ENCODE data around the gene RRP15.

DNA sequence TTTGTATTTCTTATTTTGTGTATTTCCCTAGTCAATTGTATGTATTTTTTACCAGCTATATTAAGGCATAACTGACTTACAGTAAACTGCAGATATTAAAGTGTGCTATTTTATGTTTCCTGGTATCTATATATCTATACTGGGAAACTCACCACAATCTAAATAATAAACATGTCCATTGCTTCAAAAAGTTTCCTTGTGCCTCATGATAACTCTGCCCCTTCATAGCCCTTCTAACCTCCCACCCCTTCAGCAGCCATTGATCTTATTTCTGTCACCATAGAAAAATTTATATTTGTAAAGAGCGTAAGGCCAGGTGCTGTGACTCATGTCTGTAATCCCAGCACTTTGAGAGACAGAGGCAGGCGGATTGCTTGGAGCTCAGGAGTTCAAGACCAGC, 9.3 kb upstream of the RRP15 start:
- TF ChIP-seq, protein P1, sequence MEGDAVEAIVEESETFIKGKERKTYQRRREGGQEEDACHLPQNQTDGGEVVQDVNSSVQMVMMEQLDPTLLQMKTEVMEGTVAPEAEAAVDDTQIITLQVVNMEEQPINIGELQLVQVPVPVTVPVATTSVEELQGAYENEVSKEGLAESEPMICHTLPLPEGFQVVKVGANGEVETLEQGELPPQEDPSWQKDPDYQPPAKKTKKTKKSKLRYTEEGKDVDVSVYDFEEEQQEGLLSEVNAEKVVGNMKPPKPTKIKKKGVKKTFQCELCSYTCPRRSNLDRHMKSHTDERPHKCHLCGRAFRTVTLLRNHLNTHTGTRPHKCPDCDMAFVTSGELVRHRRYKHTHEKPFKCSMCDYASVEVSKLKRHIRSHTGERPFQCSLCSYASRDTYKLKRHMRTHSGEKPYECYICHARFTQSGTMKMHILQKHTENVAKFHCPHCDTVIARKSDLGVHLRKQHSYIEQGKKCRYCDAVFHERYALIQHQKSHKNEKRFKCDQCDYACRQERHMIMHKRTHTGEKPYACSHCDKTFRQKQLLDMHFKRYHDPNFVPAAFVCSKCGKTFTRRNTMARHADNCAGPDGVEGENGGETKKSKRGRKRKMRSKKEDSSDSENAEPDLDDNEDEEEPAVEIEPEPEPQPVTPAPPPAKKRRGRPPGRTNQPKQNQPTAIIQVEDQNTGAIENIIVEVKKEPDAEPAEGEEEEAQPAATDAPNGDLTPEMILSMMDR (conservative IDR thresholded peaks at IDR 0.05; ENCODE audit: low read depth in 2 of 2), result no peak
- TF ChIP-seq, protein P2, sequence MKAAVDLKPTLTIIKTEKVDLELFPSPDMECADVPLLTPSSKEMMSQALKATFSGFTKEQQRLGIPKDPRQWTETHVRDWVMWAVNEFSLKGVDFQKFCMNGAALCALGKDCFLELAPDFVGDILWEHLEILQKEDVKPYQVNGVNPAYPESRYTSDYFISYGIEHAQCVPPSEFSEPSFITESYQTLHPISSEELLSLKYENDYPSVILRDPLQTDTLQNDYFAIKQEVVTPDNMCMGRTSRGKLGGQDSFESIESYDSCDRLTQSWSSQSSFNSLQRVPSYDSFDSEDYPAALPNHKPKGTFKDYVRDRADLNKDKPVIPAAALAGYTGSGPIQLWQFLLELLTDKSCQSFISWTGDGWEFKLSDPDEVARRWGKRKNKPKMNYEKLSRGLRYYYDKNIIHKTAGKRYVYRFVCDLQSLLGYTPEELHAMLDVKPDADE (IDR thresholded peaks at IDR 0.05), result no peak
- TF ChIP-seq EZH2 (IDR thresholded peaks at IDR 0.05; ENCODE audit: low read depth, unreplicated experiment), result no peak
- no peak for TF ChIP-seq POLR2AphosphoS5 (IDR thresholded peaks at IDR 0.05; ENCODE audit: low read depth)
- TF ChIP-seq REST (IDR thresholded peaks at IDR 0.05; ENCODE audit: unreplicated experiment), result no peak
- TF ChIP-seq CREB1 (CRISPR knock-in tag; IDR thresholded peaks at IDR 0.05; ENCODE audit: low read depth), result no peak
- TF ChIP-seq STAT1 (IDR thresholded peaks at IDR 0.05; ENCODE audit: unreplicated experiment), result no peak
- TF ChIP-seq EZH2phosphoT487 (IDR thresholded peaks at IDR 0.05; ENCODE audit: unreplicated experiment), result no peak
- TF ChIP-seq JUNB (IDR thresholded peaks at IDR 0.05; ENCODE audit: unreplicated experiment), result no peak
- no peak for TF ChIP-seq NANOG (IDR thresholded peaks at IDR 0.05; ENCODE audit: borderline replicate concordance)
- TF ChIP-seq ZNF114 (CRISPR knock-in tag; IDR thresholded peaks at IDR 0.05), result no peak
- TF ChIP-seq ZNF462 (CRISPR knock-in tag; IDR thresholded peaks at IDR 0.05), result no peak
- no peak for TF ChIP-seq ZNF331 (CRISPR knock-in tag; IDR thresholded peaks at IDR 0.05; ENCODE audit: low read depth)
